Neutrophil (primary cell): ENCODE measurements around the gene FAM20A.
"Not testable (repeated sequence)": the region's sequence is repeated elsewhere in the genome, so short reads cannot be mapped to it uniquely, and the experiment has no call there.

Experiments used
- H3K27ac ChIP-seq: fragments of 200-600 bp; sonication (generic); 2 replicates; pipeline ENCODE4 v1.5.1; 2016; ENCODE audit warnings: mild to moderate bottlenecking, moderate library complexity
- H3K27me3 ChIP-seq: fragments of 200-600 bp; sonication (generic); 2 replicates; pipeline ENCODE4 v1.6.0; 2016; ENCODE audit warnings: mild to moderate bottlenecking
- H3K36me3 ChIP-seq: fragments of 200-600 bp; sonication (generic); 2 replicates; pipeline ENCODE4 v1.5.1; 2017
- H3K4me1 ChIP-seq, 2 experiments: fragments of 200-600 bp in 1 of 2; sonication (generic) in 1 of 2; 1 replicate in 1 of 2; 2 replicates in 1 of 2; pipeline versions ENCODE4 v1.5.1 to v1.6.1; 2013 to 2016; ENCODE audit warnings: low read depth in 1 of 2, low read length in 1 of 2, mild to moderate bottlenecking in 1 of 2, moderate library complexity in 1 of 2; ENCODE audit not compliant: control insufficient read depth in 1 of 2, insufficient read depth in 1 of 2
- H3K4me3 ChIP-seq, 2 experiments: fragments of 200-600 bp in 1 of 2; sonication (generic) in 1 of 2; 1 replicate in 1 of 2; 2 replicates in 1 of 2; pipeline ENCODE4 v1.5.1; 2013 to 2016; ENCODE audit warnings: low read depth in 1 of 2, low read length in 1 of 2, mild to moderate bottlenecking in 1 of 2, moderate library complexity in 1 of 2
- H3K9me3 ChIP-seq: fragments of 200-600 bp; sonication (generic); 2 replicates; pipeline ENCODE4 v1.5.1; 2016
- CTCF ChIP-seq: fragments of 200-600 bp; sonication (generic); IDR thresholded peaks from 2 replicates; pipeline ENCODE4 v1.5.1; 2016; ENCODE audit warnings: antibody characterized with exemption

FAM20A gene

GRCh38 chr17:68588362-68588761, 12.8 kb downstream of the FAM20A start:
- Histone ChIP-seq H3K4me1 (no peaks in the 10 kb centered on the region), H3K36me3 (no peaks in the 10 kb centered on the region), H3K4me3 (no peak overlapping the region), H3K9me3 (no peaks in the 10 kb centered on the region), H3K27ac (no peak overlapping the region), H3K27me3 (peaks cover 65% of the 10 kb centered on the region)
- TF ChIP-seq CTCF, result no peak

GRCh38 chr17:68587847-68588246, 13.3 kb downstream of the FAM20A start:
- H3K4me3 ChIP-seq, result no peak overlapping the region
- H3K27me3 ChIP-seq, result peaks cover 59% of the 10 kb centered on the region
- H3K36me3 ChIP-seq, result no peaks in the 10 kb centered on the region
- H3K9me3 ChIP-seq, result no peaks in the 10 kb centered on the region
- no peak overlapping the region for H3K27ac ChIP-seq
- TF ChIP-seq CTCF, result no peak
- no peaks in the 10 kb centered on the region for H3K4me1 ChIP-seq

- no peaks in the 10 kb centered on the region for H3K4me1 ChIP-seq
- no peaks in the 10 kb centered on the region for H3K9me3 ChIP-seq
- H3K27ac ChIP-seq, result no peak overlapping the region
- H3K27me3 ChIP-seq, result peaks cover 57% of the 10 kb centered on the region
- no peaks in the 10 kb centered on the region for H3K36me3 ChIP-seq
- no peak for TF ChIP-seq CTCF
- H3K4me3 ChIP-seq, result no peak overlapping the region
These were observed 14.1 kb downstream of the FAM20A start for GRCh38 chr17:68587026-68587425.

- H3K4me1 ChIP-seq, result no peaks in the 10 kb centered on the region
- H3K9me3 ChIP-seq, result no peaks in the 10 kb centered on the region
- TF ChIP-seq CTCF, result no peak
- H3K36me3 ChIP-seq, result no peaks in the 10 kb centered on the region
- H3K27ac ChIP-seq, result no peak overlapping the region
- H3K27me3 ChIP-seq, result peaks cover 54% of the 10 kb centered on the region
- no peak overlapping the region for H3K4me3 ChIP-seq
These were observed 15.5 kb downstream of the FAM20A start for GRCh38 chr17:68585643-68586042.

- no peaks in the 10 kb centered on the region for H3K4me1 ChIP-seq
- H3K27me3 ChIP-seq, result peaks cover 61% of the 10 kb centered on the region
- H3K9me3 ChIP-seq, result no peaks in the 10 kb centered on the region
- H3K36me3 ChIP-seq, result no peaks in the 10 kb centered on the region
- no peak overlapping the region for H3K4me3 ChIP-seq
- H3K27ac ChIP-seq, result no peak overlapping the region
- no peak for TF ChIP-seq CTCF
These were observed 16.4 kb downstream of the FAM20A start for GRCh38 chr17:68584581-68585303.

- not testable (repeated sequence) for H3K9me3 ChIP-seq, H3K4me1 ChIP-seq, H3K36me3 ChIP-seq, H3K27ac ChIP-seq, H3K4me3 ChIP-seq
- H3K27me3 ChIP-seq, result peaks cover 77% of the 10 kb centered on the region
These were observed 18.3 kb downstream of the FAM20A start for GRCh38 chr17:68582867-68583266.
